Measurements from ENCODE around the gene PODXL2. TPM values are rescaled to one million over a fixed set of nuclear protein-coding genes. Genes with fewer than 3 reads are reported as not detected.
"Not testable (repeated sequence)": the region's sequence is repeated elsewhere in the genome, so short reads cannot be mapped to it uniquely, and the experiment has no call there.

PODXL2 gene
- total RNA-seq, 1 experiment from 2014 or later: 13.0 TPM

- DNase-seq (ENCODE audit: low spot score): no peak
Observed at GRCh38 chr3:127674790-127675189, 45.8 kb downstream of the PODXL2 start.

DNA sequence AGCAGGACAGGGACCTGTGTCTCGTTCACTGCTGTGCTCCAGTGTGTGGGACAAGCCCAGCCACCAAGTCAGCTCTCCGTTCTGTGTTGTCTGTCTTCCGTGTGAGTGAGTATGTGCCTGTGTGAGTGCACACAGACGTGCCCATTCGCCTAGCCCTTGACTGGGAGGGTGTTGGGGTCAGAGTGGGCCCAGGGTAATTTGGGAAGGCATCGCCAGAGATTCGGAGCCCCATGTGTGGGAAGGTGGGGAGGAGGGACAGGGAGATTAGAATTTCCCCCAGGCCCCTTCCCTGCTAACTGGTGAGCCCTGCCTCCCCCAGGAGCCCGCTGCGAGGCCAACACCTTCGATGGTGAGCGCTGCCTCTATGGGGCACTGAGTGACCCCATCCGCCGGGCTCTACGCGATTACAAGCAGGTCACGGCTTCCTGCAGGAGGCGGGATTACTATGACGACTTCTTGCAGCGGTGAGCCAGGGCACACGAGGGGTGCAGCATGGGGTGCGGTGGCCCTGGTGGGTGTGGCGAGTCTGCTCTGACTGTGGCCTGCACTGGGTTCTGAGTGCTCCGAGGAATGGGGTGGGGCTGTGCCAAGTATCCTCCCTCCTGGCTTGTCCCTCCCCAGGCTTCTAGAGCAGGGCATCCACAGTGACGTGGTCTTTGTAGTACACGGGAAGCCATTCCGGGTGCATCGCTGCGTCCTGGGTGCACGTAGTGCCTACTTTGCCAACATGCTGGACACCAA lies 46.8 kb downstream of the PODXL2 start:
- DNase-seq (ENCODE audit: low spot score): no peak

DNA sequence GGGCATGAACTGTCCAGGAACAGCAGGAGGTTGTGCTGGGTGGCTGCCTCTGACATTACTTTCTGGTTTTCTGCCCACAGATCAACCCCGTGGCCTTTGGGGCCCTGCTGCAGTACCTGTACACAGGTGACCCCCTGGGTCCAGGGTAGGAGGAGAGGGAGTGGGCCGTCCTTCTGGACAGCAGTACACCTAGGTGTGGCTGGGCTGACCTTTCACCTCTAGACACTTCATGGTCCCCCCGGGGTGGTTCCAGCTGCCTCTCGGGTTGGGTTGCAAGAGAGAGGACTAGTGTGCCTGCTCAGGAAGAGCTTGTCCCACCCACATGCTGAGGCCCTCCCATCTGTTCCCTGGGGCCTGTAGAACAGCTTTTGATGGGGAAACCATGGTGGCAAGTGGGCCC lies 47.5 kb downstream of the PODXL2 start:
- DNase-seq (ENCODE audit: low spot score): no peak

DNA sequence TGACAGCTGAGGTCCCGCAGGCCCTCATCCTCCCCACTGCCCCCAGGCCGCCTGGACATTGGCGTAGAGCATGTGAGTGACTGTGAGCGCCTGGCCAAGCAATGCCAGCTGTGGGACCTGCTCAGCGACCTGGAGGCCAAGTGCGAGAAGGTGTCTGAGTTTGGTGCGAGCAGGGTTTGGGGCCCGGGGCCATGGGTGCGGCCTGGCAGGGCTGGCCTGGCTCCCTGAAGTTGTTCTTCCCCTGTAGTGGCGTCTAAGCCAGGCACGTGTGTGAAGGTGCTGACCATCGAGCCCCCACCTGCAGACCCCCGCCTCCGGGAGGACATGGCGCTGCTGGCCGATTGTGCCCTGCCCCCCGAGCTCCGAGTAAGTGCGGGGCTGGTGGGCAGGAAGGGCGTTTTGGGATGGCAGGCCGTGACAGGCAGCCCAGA lies 48.0 kb downstream of the PODXL2 start:
- no peak for DNase-seq (ENCODE audit: low spot score)

DNA sequence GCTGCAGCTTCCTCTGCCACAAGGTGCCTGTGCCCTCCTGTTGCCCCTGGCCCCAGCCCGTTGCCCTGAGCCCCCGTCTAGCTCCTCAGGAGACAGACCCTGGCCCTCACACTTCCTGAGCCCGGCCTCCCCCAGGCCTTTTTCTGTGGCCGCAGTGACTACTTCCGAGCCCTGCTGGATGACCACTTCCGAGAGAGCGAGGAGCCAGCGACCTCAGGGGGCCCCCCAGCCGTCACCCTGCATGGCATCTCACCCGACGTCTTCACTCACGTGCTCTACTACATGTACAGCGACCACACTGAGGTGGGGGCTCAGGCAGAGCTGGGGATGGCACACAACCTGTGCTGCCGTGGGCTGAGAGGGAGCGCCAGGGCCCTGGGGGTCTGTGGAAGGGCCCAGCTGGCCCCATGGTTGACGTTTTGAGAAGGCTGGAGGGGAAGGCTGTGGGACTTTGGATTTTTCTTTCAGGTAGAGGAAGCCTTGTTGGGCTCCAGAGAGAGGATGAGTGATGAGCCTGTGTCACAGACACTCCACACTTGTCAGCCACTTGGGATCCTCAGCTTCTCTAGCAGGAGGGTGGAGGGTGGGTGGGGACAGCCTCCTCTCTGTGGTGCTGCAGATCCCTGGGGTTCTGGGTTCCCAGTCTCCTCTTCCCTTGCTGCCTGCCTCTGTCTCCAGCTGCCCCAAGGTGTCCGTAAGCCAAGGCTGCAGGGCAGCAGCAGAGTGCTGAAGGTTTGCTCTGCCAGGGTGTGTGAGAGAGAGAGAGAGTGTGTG lies 48.7 kb downstream of the PODXL2 start:
- no peak for DNase-seq (ENCODE audit: low spot score)

DNA sequence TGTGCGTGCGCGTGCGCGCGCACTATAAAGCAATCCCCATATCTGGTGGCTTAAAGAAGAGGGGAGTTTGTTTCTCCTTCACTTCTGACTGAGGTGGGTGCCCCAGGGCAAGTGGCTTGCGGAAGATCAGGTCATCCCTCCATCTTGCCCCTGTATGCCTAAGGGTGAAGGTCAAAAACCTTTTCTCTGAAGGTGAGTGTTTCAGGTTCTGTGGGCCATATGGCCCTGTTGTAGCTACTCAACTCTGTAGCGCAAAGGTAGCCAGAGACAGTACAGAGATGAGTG lies 49.3 kb downstream of the PODXL2 start:
- DNase-seq (ENCODE audit: low spot score): no peak

DNA sequence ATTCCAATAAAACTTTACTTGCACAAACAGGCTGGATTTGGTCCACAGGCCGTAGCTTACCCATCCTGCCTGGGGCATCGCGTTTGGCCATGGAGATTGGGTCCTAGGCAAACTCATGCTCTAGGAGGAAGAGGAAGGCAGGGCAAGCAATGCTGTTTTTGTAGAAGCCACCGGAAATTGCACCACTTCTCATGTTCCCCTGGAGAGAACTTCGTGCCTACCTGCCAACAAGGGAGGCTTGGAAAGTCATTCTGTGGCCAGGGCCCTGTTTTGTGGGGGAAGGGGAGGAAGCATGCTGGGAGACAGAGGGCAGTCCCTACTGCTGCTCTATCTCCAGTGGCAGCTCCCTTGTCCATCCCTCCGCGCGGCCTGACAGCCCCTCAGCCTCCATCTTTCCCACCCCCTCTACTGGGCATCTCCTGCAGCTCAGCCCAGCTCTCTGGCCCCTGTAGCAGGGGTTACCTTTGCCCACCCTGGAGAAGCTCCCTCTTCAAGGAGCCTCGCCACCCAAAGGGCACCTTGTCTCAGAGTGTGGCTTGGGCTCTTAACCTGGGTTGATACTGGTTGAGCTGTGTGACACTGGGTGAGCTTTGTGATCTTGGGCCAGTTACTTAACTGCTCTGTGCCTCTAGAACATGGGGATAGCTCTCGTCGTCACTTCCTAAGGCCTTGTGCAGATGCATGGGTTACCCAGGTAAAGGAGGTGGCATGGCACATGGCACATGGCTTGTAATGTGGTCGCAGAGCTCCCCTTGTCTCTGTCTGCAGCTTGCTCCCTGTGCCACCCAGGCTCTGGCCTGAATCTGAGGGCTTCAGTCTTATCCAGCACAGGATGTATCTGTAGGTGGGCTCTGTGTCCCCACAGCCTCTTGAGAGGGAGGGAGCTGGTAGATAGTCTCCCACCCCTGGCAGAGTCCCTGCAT lies 49.9 kb downstream of the PODXL2 start:
- no peak for DNase-seq (ENCODE audit: low spot score)

- DNase-seq (ENCODE audit: low spot score): no peak
Observed at GRCh38 chr3:127679534-127680145, 50.7 kb downstream of the PODXL2 start.

GRCh38 chr3:127680146-127680661 lies 51.2 kb downstream of the PODXL2 start:
- no peak for DNase-seq (ENCODE audit: low spot score)

- no peak for DNase-seq (ENCODE audit: low spot score)
Observed at GRCh38 chr3:127680798-127681221, 51.8 kb downstream of the PODXL2 start.

DNA sequence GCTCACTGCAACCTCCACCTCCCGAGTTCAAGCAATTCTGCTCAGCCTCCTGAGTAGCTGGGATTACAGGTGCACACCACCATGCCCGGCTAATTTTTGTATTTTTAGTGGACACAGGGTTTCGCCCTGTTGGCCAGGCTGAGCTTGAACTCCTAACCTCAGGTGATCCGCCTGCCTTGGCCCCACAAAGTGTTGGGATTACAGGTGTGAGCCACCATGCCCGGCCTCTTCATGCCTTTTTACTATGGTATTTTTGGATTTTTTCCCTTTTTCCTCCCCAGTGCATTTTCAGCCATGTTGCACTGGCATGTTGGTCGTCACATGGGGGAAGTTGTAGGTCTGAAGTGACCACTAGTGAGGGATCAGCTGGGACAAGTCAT lies 53.2 kb downstream of the PODXL2 start:
- DNase-seq (ENCODE audit: low spot score): not testable (repeated sequence)

DNA sequence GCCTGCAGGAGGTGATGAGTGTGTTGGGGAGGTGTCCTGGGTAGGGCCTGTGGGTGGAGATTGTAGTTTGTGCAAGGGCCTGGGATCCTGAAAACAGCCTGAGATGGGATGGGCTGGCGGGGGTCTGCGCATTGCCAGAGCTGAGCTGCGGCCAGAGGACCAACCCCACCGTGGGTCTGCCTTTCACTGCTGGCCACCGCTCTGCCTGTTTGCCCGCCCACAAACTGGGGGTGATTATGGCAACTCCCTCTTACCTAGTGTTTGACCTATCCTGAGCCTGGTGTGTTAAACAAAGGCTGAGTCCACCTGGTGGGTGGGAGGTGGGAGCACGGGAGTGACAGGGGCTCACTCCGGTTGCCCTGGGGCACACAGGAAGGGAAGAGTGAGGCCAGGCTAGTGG lies 53.6 kb downstream of the PODXL2 start:
- no peak for DNase-seq (ENCODE audit: low spot score)

- DNase-seq (ENCODE audit: low spot score): no peak
Observed at GRCh38 chr3:127684871-127685707, 56.1 kb downstream of the PODXL2 start.

- DNase-seq (ENCODE audit: low spot score): no peak
Observed at GRCh38 chr3:127685708-127686511, 56.9 kb downstream of the PODXL2 start.

DNA sequence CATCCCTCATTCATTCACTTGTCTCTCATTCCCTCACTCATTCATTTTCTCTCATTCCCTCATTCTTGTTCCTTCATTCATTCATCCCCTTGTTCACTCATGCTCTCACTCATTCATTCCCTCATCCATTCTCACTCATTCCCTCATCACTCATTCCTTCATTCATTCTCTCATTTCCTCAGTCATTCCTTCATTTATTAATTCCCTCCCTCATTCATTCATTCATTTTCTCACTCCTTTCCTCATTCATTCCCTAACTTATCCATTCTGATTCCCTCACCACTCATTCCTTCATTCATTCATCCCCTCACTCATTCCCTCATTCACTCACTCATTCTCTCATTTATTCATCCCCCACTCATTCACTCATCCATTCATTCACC lies 57.5 kb downstream of the PODXL2 start:
- DNase-seq (ENCODE audit: low spot score): no peak

GRCh38 chr3:127687228-127687737 lies 58.3 kb downstream of the PODXL2 start:
- no peak for DNase-seq (ENCODE audit: low spot score)

DNA sequence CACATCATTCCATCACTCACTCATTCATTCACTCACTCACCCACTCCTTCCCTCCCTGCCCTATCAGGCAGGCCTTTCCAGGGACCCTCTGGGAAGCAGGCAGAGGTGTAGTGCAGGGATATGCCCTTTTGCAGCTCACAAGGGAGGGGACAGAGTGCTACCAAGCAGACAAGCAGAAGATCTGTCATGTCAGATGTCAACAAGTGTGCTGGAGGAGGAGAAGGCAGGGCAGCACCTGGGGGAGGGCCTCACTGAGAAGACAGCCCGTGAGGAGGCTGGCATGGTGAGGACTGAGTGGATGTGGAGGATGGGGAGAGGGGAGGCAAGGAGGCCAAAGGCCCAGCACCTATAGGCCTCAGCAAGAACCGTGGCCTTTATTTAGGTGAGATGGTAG lies 59.0 kb downstream of the PODXL2 start:
- no peak for DNase-seq (ENCODE audit: low spot score)

DNA sequence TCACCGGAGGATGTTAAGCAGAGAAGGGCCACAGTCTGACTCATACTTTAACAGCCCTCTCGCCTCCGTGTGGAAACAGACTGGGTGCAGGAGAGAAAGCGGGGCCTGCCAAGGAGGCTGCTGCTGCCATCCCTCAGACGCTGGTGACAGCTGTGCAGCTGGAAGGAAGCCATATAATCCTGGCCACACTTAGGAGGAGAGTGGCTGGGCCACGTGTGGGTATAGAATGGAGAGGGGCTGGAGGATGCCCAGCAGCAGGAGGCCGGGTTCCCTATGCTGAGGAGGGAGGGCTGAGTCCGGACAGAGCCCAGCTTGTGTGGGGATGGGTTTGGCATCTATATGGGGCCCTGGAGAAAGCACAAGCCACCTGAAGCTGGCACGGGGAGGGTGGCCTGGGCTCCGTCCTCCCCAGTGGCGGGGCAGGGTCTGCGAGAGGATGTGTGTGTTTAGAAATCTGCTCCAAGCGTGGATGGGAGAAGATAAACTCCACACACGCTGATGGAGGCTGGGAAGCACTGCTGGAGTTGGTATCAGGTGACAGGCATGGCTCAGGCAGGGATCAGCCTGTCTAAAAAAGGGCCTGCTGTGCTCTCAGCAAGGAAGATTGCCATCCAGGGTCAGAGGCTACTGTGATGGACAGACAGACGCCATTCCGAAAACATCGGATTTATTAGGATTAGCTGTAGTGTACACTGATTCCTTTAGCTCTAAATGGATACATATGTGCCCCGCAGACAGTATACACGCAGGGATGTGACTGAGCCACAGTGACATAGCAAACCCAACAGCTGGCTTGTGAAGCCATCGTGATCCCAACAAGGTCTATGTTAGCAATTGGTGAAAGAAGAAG lies 59.7 kb downstream of the PODXL2 start:
- peak; percentile 82 for DNase-seq (ENCODE audit: low spot score)

Measured in H4 (cell line).